ENCODE data around the gene VEGFA.

DNA sequence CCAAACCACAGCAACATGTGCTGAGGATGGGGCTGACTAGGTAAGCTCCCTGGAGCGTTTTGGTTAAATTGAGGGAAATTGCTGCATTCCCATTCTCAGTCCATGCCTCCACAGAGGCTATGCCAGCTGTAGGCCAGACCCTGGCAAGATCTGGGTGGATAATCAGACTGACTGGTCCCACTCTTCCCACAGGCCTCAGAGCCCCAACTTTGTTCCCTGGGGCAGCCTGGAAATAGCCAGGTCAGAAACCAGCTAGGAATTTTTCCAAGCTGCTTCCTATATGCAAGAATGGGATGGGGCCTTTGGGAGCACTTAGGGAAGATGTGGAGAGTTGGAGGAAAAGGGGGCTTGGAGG is 1.5 kb upstream of the VEGFA start:
- TF ChIP-seq, protein P1, sequence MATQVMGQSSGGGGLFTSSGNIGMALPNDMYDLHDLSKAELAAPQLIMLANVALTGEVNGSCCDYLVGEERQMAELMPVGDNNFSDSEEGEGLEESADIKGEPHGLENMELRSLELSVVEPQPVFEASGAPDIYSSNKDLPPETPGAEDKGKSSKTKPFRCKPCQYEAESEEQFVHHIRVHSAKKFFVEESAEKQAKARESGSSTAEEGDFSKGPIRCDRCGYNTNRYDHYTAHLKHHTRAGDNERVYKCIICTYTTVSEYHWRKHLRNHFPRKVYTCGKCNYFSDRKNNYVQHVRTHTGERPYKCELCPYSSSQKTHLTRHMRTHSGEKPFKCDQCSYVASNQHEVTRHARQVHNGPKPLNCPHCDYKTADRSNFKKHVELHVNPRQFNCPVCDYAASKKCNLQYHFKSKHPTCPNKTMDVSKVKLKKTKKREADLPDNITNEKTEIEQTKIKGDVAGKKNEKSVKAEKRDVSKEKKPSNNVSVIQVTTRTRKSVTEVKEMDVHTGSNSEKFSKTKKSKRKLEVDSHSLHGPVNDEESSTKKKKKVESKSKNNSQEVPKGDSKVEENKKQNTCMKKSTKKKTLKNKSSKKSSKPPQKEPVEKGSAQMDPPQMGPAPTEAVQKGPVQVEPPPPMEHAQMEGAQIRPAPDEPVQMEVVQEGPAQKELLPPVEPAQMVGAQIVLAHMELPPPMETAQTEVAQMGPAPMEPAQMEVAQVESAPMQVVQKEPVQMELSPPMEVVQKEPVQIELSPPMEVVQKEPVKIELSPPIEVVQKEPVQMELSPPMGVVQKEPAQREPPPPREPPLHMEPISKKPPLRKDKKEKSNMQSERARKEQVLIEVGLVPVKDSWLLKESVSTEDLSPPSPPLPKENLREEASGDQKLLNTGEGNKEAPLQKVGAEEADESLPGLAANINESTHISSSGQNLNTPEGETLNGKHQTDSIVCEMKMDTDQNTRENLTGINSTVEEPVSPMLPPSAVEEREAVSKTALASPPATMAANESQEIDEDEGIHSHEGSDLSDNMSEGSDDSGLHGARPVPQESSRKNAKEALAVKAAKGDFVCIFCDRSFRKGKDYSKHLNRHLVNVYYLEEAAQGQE (IDR thresholded peaks at IDR 0.05; ENCODE audit: insufficient read depth in 1 of 2, low read depth in 2 of 2, low read length in 2 of 2) = no peak
- TF ChIP-seq POLR2AphosphoS5 (IDR thresholded peaks at IDR 0.05; ENCODE audit: low read depth, low read length) (no peak), SIN3A (IDR thresholded peaks at IDR 0.05; ENCODE audit: borderline replicate concordance, insufficient read depth, low read length) (no peak), TAF1 (IDR thresholded peaks at IDR 0.05; ENCODE audit: borderline replicate concordance, insufficient read depth, low read length) (no peak)

All from PFSK-1 (cell line).